ENCODE data around the gene WNT3A. TPM values are rescaled to one million over a fixed set of nuclear protein-coding genes. Genes with fewer than 3 reads are reported as not detected.
"Not testable (repeated sequence)": the region's sequence is repeated elsewhere in the genome, so short reads cannot be mapped to it uniquely, and the experiment has no call there.

Gene WNT3A
- total RNA-seq, 4 donors from 2014 or later = 2.8 to 6.3 (median 3.8) TPM

DNA sequence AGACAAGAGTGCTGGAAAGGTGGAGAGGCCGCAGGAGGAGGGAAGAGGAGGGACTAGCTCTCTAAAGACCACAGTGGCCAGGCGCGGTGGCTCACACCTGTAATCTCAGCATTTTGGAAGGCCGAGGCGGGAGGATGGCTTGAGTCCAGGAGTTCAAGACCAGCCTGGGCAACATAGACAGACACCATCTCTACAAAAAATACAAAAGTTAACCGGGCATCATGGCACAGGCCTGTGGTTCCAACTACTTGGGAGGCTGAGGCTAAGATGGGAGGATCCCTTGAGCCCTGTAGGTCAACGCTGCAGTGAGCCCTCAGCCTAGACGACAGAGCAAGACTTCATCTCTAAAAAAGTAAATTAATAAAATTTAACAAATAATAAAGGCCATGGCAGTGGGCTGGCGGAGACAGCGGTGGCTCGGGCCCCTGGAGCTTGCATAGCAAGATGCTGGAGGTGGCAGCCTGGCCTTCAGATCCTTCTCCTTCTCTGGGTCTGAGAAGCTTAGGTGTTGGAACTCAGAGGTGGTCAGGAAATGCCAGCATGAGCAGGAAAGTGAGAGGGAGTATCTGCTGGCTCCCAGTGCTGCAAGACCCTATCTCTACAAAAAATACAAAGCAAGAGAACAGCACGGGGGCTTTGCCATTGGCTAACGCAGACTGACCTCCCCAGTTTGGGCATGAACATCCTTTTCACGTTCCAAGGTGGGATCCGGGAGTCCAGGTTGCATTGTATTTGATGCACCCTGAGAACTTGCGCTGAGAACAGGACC is 10.7 kb downstream of the WNT3A start:
- no peaks in the 10 kb centered on the region for H3K36me3 ChIP-seq
- H3K27ac ChIP-seq = no peak overlapping the region
- TF ChIP-seq POLR2AphosphoS5 (IDR thresholded peaks at IDR 0.05) (no peak), EP300 (IDR thresholded peaks at IDR 0.05) (no peak), POLR2A (IDR thresholded peaks at IDR 0.05) (no peak)
- TF ChIP-seq, protein P1, sequence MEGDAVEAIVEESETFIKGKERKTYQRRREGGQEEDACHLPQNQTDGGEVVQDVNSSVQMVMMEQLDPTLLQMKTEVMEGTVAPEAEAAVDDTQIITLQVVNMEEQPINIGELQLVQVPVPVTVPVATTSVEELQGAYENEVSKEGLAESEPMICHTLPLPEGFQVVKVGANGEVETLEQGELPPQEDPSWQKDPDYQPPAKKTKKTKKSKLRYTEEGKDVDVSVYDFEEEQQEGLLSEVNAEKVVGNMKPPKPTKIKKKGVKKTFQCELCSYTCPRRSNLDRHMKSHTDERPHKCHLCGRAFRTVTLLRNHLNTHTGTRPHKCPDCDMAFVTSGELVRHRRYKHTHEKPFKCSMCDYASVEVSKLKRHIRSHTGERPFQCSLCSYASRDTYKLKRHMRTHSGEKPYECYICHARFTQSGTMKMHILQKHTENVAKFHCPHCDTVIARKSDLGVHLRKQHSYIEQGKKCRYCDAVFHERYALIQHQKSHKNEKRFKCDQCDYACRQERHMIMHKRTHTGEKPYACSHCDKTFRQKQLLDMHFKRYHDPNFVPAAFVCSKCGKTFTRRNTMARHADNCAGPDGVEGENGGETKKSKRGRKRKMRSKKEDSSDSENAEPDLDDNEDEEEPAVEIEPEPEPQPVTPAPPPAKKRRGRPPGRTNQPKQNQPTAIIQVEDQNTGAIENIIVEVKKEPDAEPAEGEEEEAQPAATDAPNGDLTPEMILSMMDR (IDR thresholded peaks at IDR 0.05) = no peak
- no peak overlapping the region for H3K4me3 ChIP-seq
- no peaks in the 10 kb centered on the region for H3K9me3 ChIP-seq
- peak in 1 of 2 donors; percentile 75 for DNase-seq (ENCODE audit: low spot score in 2 of 2)
- WGBS = 93% methylated on average over 13 of the region's 16 CpGs
- H3K27me3 ChIP-seq = peaks cover 9% of the 10 kb centered on the region
- H3K4me1 ChIP-seq = peaks cover 17% of the 10 kb centered on the region

GRCh38 chr1:228018125-228018398 is 11.3 kb downstream of the WNT3A start:
- Histone ChIP-seq H3K27me3 (peaks cover 8% of the 10 kb centered on the region), H3K36me3 (no peaks in the 10 kb centered on the region), H3K9me3 (no peaks in the 10 kb centered on the region), H3K27ac (no peak overlapping the region), H3K4me1 (peaks cover 15% of the 10 kb centered on the region), H3K4me3 (no peak overlapping the region)
- DNase-seq (ENCODE audit: low spot score in 2 of 2) = no peak
- WGBS = 100% methylated on average over 1 of the region's 5 CpGs
- no peak for TF ChIP-seq EP300 (IDR thresholded peaks at IDR 0.05)
- TF ChIP-seq, protein P1 (IDR thresholded peaks at IDR 0.05) = no peak
- TF ChIP-seq POLR2AphosphoS5 (IDR thresholded peaks at IDR 0.05) = no peak
- no peak for TF ChIP-seq POLR2A (IDR thresholded peaks at IDR 0.05)

GRCh38 chr1:228018961-228019721 is 12.3 kb downstream of the WNT3A start:
- H3K36me3 ChIP-seq = no peaks in the 10 kb centered on the region
- 74% methylated on average over 7 of the region's 9 CpGs for WGBS
- peaks cover 6% of the 10 kb centered on the region for H3K4me1 ChIP-seq
- TF ChIP-seq EP300 (IDR thresholded peaks at IDR 0.05) (no peak), POLR2AphosphoS5 (IDR thresholded peaks at IDR 0.05) (no peak), POLR2A (IDR thresholded peaks at IDR 0.05) (no peak)
- TF ChIP-seq, protein P1 (IDR thresholded peaks at IDR 0.05) = no peak
- H3K27me3 ChIP-seq = no peaks in the 10 kb centered on the region
- H3K4me3 ChIP-seq = no peak overlapping the region
- DNase-seq (ENCODE audit: low spot score in 2 of 2) = peak; percentile 42 to 54
- H3K9me3 ChIP-seq = no peaks in the 10 kb centered on the region
- no peak overlapping the region for H3K27ac ChIP-seq

- H3K27me3 ChIP-seq, H3K4me1 ChIP-seq, H3K4me3 ChIP-seq, H3K9me3 ChIP-seq, H3K36me3 ChIP-seq, H3K27ac ChIP-seq: not testable (repeated sequence)
- WGBS = 88% methylated on average over 5 of the region's 5 CpGs
- peak in 1 of 2 donors; percentile 26 for DNase-seq (ENCODE audit: low spot score in 2 of 2)
These were observed 12.9 kb downstream of the WNT3A start for GRCh38 chr1:228019722-228020083.

- no peaks in the 10 kb centered on the region for H3K4me1 ChIP-seq
- 85% methylated on average over 18 of the region's 18 CpGs for WGBS
- no peaks in the 10 kb centered on the region for H3K36me3 ChIP-seq
- no peak overlapping the region for H3K27ac ChIP-seq
- no peaks in the 10 kb centered on the region for H3K9me3 ChIP-seq
- no peak overlapping the region for H3K4me3 ChIP-seq
- no peaks in the 10 kb centered on the region for H3K27me3 ChIP-seq
- TF ChIP-seq POLR2AphosphoS5 (IDR thresholded peaks at IDR 0.05) = no peak
- TF ChIP-seq, protein P1 (IDR thresholded peaks at IDR 0.05) = no peak
- DNase-seq (ENCODE audit: low spot score in 2 of 2) = peak; percentile 45 to 64
These were observed 14.0 kb downstream of the WNT3A start for GRCh38 chr1:228020686-228021354.
